Heart left ventricle (tissue), 16 donors: Measurements from ENCODE around the gene HSPB6. TPM values are rescaled to one million over a fixed set of nuclear protein-coding genes. Genes with fewer than 3 reads are reported as not detected.

Source experiments
- ATAC-seq, 4 donors: fragments of 200-7000 bp; cut with Tn5 transposase; one replicate each; pipeline ENCODE4 v1.9.1; 2020 to 2022; ENCODE audit warnings: moderate library complexity in 4 of 4, mild to moderate bottlenecking in 3 of 4, moderate number of reproducible peaks in 1 of 4
- DNase-seq, 5 donors: peaks; one replicate each; pipeline ENCODE4 v3.0.0-alpha.2; 2020
- H3K27ac ChIP-seq, 12 donors: fragments of 200-600 bp; sonication (generic) in 4 of 12; one replicate each; pipeline versions ENCODE4 v1.5.0 to v1.8.0; 2016 to 2022; ENCODE audit warnings: mild to moderate bottlenecking in 2 of 12
- H3K27me3 ChIP-seq, 9 donors: fragments of 200-600 bp; sonication (generic) in 2 of 9; one replicate each; pipeline versions ENCODE4 v1.5.1 to v1.8.0; 2016 to 2022; ENCODE audit warnings: mild to moderate bottlenecking in 3 of 9
- H3K36me3 ChIP-seq, 9 donors: fragments of 200-600 bp; sonication (generic) in 2 of 9; one replicate each; pipeline versions ENCODE4 v1.5.0 to v1.8.0; 2018 to 2022; ENCODE audit warnings: mild to moderate bottlenecking in 2 of 9
- H3K4me1 ChIP-seq, 12 donors: fragments of 200-600 bp; sonication (generic) in 4 of 12; one replicate each; pipeline versions ENCODE4 v1.5.0 to v1.8.0; 2016 to 2022; ENCODE audit warnings: mild to moderate bottlenecking in 3 of 12
- H3K4me3 ChIP-seq, 12 donors: fragments of 200-600 bp; sonication (generic) in 4 of 12; one replicate each; pipeline versions ENCODE4 v1.5.0 to v1.8.0; 2017 to 2022; ENCODE audit warnings: mild to moderate bottlenecking in 9 of 12, moderate library complexity in 4 of 12
- H3K9me3 ChIP-seq, 12 donors: fragments of 200-600 bp; sonication (generic) in 4 of 12; one replicate each; pipeline versions ENCODE4 v1.5.0 to v1.8.0; 2016 to 2022; ENCODE audit warnings: mild to moderate bottlenecking in 1 of 12
- CTCF ChIP-seq, 12 donors: fragments of 200-600 bp; sonication (generic) in 4 of 12; IDR thresholded peaks; one replicate each; pipeline versions ENCODE4 v1.5.0 to v1.8.0; 2018 to 2022; ENCODE audit warnings: antibody characterized with exemption in 12 of 12, mild to moderate bottlenecking in 5 of 12
- POLR2A ChIP-seq, 2 donors: fragments of 450-650 bp; IDR thresholded peaks; one replicate each; pipeline ENCODE4 v1.6.1; 2017; ENCODE audit warnings: antibody characterized with exemption in 2 of 2, mild to moderate bottlenecking in 2 of 2, moderate library complexity in 2 of 2
- WGBS, 4 donors: extraction: QIAGEN DNeasy Blood & Tissue Kit in 2 of 4; methylation state at CpG; one replicate each; pipeline versions ENCODE4 v1.1.5 to v1.1.7; 2013 to 2018; 5-methylcytosine and 5-hydroxymethylcytosine counted together
- intact Hi-C, 10 donors: fragments of 100-400 bp; cut with DNase I; formaldehyde crosslinking; loops; one replicate each; pipeline versions ENCODE4 v1.11.1 to v1.14.2; 2022
- polyA plus RNA-seq, 2 donors: library from polyadenylated mRNA; stranded (reverse); fragments of 200-250 nt; gene quantifications; one replicate each; pipeline ENCODE4 v1.2.3, GENCODE V29; 2013
- total RNA-seq, 9 donors: library from RNA; depleted of rRNA in 2 of 9; stranded (reverse); fragments of >200 nt in 2 of 9; fragmentation: NEBNext Ultra II Directional in 3 of 9; extraction: Animal tissue kit (Norgen Biotek cat#: 25700) in 3 of 9; gene quantifications; one replicate each; pipeline versions ENCODE4 v1.1.0 to v1.2.4, GENCODE V29; 2016 to 2023
- donor health status: ischemic (EF 13 %, LVEDD 7.1; RV severe dilation, severe dysfunction).
- donor health status: healthy with polysubstance abuse.
- donor health status: DM: no; HTN: yes; CAD: no.
- donor health status: DM: no; HTN: no; CAD: no.
- donor health status: ischemic (EF 25% LVEDD 6.9; RV normal size, moderate dysfunction).
- donor health status: ischemic (EF 25% LVEDD 5.7; RV mildly dilated, moderate dysfunction).
- donor health status: healthy.
- donor health status: DM: yes; HTN: yes; CAD: no.
- donor health status: ischemic (EF 35%, LVEDD 5.7; RV mildly dilated, moderate dysfunction).
- donor health status: nonischemic (EF 11% LVEDD 7.7; RV severe dilation, severe dysfunction).
- donor health status: DM: yes; HTN: yes; CAD: no.
- donor health status: PGD.
- donor health status: ischemic (EF 29% LVEDD 5.4; RV normal size, mild dysfunction).
- donor health status: nonischemic (EF 23%, LVEDD 6.1; RV moderate dilation, normal function).

The HSPB6 gene
- total and polyA plus RNA-seq, 11 donors, result 156 to 1,012 (median 585) TPM

- DNase-seq (no peak), ATAC-seq (no peak)
- Histone ChIP-seq H3K4me1 (peaks cover 3 to 38% (median 14%) of the 10 kb centered on the region in 12 donors), H3K36me3 (peaks cover 0 to 65% (median 59%) of the 10 kb centered on the region in 9 donors), H3K4me3 (no peak overlapping the region), H3K9me3 (no peaks in the 10 kb centered on the region), H3K27ac (no peak overlapping the region), H3K27me3 (no peaks in the 10 kb centered on the region)
- TF ChIP-seq CTCF (IDR thresholded peaks at IDR 0.05) (no peak), POLR2A (IDR thresholded peaks at IDR 0.05) (no peak)
- 90 to 93% (median 93%) methylated on average over 33 to 37 of the region's 37 CpGs for WGBS, 4 donors
- intact Hi-C loops, result no loop called here
These were observed 18.6 kb downstream of the HSPB6 start for GRCh38 chr19:35738021-35738886.

- TF ChIP-seq POLR2A (IDR thresholded peaks at IDR 0.05), result no peak
- TF ChIP-seq CTCF (IDR thresholded peaks at IDR 0.05), result no peak
- 87 to 91% (median 89%) methylated on average over 17 to 22 of the region's 22 CpGs for WGBS, 4 donors
- DNase-seq (no peak), ATAC-seq (no peak)
- H3K36me3 ChIP-seq, result peaks cover 0 to 70% (median 62%) of the 10 kb centered on the region in 9 donors
- H3K4me1 ChIP-seq, result peaks cover 3 to 30% (median 14%) of the 10 kb centered on the region in 12 donors
- no peaks in the 10 kb centered on the region for H3K9me3 ChIP-seq
- intact Hi-C loops, result no loop called here
- H3K27me3 ChIP-seq, result no peaks in the 10 kb centered on the region
- no peak overlapping the region for H3K4me3 ChIP-seq
- no peak overlapping the region for H3K27ac ChIP-seq
These were observed 19.6 kb downstream of the HSPB6 start for GRCh38 chr19:35736913-35737886.

GRCh38 chr19:35734889-35735288 lies 21.9 kb downstream of the HSPB6 start:
- DNase-seq (no peak), ATAC-seq (no peak)
- peaks cover 0 to 92% (median 85%) of the 10 kb centered on the region in 9 donors for H3K36me3 ChIP-seq
- intact Hi-C loops, result no loop called here
- H3K27ac ChIP-seq, result no peak overlapping the region
- H3K27me3 ChIP-seq, result no peaks in the 10 kb centered on the region
- WGBS, 4 donors, result 79 to 82% (median 81%) methylated on average over 5 of the region's 5 CpGs
- TF ChIP-seq CTCF (IDR thresholded peaks at IDR 0.05) (no peak), POLR2A (IDR thresholded peaks at IDR 0.05) (no peak)
- H3K4me1 ChIP-seq, result peaks cover 0 to 11% (median 4%) of the 10 kb centered on the region in 12 donors
- no peak overlapping the region for H3K4me3 ChIP-seq
- no peaks in the 10 kb centered on the region for H3K9me3 ChIP-seq

- Histone ChIP-seq H3K36me3 (peaks cover 0 to 96% (median 91%) of the 10 kb centered on the region in 9 donors), H3K9me3 (no peaks in the 10 kb centered on the region), H3K27me3 (no peaks in the 10 kb centered on the region), H3K4me1 (peaks cover 0 to 5% (median 0%) of the 10 kb centered on the region in 12 donors), H3K27ac (no peak overlapping the region), H3K4me3 (no peak overlapping the region)
- TF ChIP-seq POLR2A (IDR thresholded peaks at IDR 0.05), result no peak
- no peak for TF ChIP-seq CTCF (IDR thresholded peaks at IDR 0.05)
- intact Hi-C loops, result no loop called here
- ATAC-seq, result no peak
- no peak for DNase-seq
- WGBS, 4 donors, result 94 to 98% (median 95%) methylated on average over 8 of the region's 8 CpGs
These were observed 22.6 kb downstream of the HSPB6 start for GRCh38 chr19:35734273-35734672.
